ENCODE data around the gene MAGI1. TPM values are rescaled to one million over a fixed set of nuclear protein-coding genes. Genes with fewer than 3 reads are reported as not detected.
A peak's percentile ranks its signal among the peaks of the same experiment; 100 is the strongest.

Gene MAGI1
- polyA plus RNA-seq, 3 donors = 27.7 to 37.9 (median 33.4) TPM

DNA sequence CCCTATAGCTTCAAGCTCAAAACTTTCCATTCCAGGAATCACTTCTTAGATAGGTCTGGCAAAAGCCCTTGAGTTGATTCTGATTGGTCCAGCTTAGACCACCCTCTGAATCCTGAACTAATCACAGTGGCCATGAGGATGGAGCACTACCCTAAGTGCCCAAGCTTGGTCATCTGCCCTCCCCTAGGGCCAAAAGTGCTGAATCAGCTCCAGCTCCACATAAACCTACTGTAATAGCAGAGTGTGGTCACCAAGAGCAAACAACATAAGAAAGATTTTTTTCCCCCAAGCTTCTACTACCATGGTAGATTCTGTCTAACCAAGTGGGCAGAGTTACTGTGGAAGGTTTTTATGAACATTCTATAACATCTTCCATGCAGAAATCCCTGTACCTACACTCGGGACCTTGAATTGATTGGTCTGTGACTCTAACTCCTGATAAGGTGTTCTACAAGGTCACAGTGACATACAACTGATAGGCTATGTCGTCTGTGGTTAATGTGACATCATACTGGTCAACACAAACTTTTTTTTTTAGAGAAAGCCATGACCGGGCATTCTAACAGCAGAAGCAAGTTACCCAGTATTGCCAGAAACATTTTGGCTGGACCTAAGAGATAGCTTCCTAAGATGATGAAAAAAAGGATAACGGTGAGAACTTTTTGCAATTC is 320.9 kb downstream of the MAGI1 start:
- DNase-seq = no peak

DNA sequence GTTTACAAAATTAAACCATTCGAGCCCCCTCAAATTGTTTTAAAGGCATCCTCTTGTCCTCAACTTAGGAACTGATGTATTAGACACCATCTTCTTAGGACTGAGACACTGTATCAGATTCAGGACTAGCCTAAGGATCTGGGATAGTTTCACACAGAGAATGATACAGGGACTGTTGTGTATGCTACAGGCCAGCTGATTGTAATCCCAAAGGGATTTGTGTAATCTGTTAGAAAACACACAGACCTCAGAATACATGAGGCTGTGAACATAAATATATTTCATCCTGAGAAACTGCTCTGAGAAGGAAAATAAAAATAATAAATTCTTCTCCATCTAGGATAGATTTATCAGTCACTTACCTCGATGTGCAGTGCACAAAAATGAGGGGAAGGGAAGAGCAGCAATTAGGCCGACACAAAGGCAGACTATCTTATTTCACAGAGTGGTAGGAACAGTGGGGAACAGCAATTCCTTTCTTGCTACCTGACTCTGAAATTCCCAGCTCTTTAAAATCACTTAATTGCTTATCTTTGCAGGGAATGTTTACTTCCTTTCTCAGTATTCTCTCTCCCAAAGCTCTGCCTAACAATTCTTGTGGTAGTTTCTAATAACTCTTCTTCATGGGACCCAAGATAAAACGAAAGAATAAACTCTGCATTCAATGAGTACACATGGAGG is 322.5 kb downstream of the MAGI1 start:
- no peak for DNase-seq

DNA sequence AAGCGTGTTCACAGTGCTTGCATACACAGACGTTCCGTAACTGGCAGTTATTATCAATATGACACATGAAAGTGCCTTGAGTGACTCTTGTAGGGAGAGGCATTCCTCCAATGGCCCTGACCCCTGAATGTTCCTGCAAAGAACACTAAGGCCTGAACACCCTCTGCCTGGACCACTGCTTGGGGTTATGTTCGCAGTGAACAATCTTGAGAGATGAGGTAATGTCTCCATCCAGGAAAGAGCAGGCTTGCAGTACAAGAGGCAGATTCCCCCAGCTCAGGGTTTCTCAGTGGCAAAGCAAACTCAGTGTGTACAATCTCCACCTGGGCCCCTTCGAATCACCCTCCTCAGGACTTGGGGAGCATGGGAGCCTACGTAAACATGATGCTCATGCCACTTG is 324.6 kb downstream of the MAGI1 start:
- DNase-seq = no peak

DNA sequence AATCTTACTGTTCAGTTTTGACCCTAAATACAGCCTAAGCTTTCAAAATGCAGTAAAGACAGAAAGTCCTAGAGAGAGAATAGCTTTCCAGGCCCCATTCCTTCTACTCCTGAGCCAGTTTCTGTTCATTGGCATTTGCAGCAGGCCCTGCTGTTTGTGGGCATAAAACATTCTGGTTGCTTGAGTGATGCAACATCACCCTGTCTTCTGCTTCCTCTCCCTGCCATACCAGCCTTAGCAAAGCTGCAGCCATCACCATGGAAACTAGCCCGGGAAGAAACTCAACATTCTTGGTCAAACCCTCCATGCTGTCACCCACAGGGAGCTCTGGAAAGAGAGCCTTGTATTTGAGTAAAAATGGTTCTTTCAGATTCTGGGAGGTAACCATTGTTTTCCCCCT is 325.7 kb downstream of the MAGI1 start:
- DNase-seq = no peak

DNA sequence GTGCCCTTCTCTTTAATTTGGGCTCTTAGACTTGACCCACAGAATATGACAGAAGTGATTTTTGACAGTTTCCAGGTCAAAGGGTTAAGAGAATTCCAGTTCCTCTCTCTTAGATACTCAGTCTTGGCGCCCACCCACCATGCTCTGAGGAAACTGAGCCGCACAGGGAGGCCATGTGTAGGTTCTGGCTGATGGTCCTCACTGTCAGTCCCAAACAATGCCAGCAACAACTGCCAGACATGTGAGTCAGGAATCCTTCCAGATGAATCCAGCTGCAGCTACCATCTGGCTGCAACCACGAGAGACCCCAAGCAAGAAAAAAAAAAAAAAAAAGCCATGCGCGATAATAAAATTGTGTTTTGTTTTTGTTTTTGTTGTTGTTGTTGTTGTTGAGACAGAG is 326.6 kb downstream of the MAGI1 start:
- DNase-seq = no peak

DNA sequence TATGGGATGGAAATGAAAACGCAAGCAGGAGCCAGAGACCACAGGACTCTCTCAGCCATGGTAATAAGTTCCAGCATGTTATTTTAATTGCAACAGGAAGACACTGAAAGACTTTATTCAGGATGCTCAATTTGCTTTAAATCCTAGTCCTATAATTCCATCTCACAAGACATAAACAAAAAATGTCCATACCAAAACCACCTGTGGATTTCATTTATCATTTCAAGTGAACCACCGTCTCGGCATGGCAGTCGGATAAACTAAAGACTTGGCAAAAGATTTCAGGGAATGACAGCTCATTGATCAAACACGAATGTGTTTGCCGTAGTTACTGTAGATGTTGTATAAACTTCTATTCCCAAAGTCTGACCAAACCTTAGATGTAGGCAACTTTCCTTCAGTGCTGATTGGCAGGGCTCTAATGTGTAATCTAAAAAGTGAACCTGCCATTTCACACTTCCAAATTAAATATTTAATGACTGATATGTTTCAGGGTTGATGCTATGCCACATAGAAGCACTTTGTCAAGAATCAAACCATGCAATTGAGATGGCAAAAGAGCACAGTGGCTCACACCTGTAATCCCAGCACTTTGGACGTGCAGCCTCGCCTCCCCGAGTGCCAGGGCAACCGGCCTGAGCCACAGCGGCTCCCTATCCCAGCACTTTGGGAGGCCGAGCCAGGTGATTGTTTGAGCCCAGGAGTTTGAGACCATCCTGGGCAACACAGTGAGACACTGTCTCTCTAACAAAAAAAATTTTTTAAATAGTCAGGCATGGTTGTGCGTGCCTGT is 331.7 kb downstream of the MAGI1 start:
- DNase-seq = no peak

DNA sequence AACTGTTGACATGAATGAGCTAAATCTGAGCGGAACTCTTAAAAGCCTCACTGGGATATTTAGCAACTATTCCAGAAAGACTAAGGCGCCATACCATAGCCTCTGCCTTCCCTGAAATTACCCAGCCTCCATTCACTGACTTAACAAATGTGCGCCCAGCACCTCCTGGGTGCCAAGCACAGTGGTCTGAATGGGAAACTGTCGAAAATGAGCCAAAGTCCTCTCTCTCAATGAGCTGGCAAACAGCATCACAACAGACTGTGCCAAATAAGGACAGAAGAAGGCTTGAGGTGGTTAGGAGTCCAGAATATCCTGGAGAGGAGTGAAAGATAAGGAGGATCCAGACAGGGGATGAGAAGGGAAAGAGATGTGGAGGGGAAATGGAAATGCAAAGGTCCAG is 332.4 kb downstream of the MAGI1 start:
- no peak for DNase-seq

DNA sequence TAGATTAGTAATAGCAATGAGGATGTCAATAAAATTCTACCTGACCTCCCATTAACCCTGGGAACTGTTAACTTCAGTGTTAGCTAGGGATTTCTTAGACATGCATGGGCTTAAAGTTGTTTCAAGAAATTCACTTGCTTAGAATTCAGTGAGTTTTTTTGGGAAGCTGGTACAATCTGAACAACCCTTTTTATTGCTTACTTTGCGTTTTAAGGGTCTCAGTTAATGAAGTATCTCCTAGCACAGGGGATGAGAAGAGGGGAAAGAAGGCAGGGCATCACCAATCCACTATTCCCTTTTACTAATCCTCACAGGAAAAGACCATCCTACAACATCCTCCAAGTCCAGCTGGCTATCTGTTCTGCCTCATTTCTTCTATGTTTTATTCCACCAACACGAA is 334.9 kb downstream of the MAGI1 start:
- no peak for DNase-seq

DNA sequence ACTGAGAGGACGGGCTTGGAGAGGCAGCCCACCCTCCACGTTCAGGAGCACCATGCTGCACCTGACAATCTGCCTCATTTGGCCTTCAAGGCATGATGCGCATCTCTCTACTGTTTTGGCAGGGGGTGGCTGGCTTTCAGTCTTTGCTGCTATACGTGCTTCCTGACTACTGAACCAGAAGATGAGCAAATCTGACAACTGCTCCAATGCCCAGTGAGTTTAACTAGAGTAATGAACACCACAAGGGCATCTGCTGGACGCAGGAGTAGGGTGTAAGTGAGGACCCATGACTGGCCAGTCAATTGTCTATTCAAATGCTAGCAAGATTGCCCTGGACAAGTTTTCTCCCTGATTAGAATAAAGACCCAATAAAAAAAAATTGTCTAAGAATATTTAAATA is 335.7 kb downstream of the MAGI1 start:
- DNase-seq = no peak

DNA sequence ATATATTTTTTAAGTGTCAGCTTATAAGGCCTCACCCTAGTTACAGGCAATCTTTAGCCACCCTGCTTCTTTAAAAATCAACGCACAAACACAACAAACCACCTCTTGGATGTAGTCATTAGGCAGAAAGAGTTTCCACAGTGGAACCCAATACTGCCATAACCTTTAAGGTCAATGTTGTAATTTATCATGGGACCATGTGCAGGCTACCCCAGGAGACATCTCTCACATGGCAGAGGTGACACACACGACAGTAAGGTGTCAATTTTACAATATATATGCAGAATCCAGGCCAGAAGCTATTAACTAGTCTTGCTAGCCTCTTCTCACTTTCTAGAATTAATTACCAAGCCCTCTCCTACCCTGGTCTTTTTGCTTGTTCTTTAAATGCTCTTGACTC is 336.5 kb downstream of the MAGI1 start:
- DNase-seq = peak; percentile 56

DNA sequence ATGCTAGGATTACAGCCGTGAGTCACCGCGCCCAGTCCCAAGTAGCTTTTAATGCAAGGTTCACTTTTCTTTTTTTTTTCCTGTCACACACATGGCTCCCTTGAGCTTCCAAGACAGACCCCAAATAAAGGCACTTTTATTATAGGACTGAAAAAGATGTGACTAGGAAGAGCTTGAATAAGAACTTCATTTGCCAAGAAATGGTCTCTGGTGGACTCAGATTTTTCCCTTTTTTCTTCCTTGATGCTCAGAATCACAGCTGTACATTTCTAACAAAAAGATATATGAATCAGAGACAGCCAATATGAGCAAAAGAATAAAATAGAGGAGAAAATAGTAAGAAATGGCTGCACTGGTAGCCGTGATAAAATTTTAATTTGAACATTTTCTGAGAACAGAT is 337.2 kb downstream of the MAGI1 start:
- DNase-seq = no peak

DNA sequence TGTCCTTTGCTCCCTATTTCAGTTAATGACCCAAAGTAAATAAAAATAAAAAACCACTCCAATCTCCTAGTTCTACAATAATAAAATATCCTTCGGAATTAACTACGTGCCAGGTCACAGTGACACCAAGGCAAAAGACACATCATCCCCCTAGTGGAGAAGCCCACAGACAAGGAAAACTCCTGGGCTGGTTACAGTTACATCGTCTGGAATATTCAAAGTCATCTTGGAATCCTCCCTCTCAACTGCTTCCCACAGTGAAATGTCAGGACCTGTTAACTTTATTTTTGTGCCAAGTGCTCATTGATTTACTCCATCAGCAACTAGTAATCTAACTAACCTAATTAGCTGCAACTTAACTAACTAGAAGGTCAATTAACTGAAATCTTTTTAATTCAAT is 349.3 kb downstream of the MAGI1 start:
- no peak for DNase-seq

DNA sequence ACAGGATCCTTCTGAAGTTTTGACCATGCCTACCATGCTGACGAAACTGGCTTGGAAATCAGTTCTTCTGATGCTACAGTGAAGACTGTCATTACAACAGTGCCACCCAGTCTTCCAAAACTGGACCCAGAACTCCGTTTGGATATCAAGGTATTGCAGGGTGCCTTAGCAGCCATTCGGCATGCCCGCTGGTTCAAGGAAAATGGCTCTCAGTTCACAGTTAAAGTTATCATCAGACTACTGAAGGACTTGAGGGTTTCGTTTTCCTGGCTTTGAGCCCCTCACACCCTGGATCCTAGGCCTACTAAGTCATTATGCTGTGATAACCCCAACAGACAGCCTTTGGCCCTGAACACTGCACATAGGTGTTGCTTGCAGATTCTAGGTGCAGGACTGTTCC is 351.0 kb downstream of the MAGI1 start:
- DNase-seq = no peak

DNA sequence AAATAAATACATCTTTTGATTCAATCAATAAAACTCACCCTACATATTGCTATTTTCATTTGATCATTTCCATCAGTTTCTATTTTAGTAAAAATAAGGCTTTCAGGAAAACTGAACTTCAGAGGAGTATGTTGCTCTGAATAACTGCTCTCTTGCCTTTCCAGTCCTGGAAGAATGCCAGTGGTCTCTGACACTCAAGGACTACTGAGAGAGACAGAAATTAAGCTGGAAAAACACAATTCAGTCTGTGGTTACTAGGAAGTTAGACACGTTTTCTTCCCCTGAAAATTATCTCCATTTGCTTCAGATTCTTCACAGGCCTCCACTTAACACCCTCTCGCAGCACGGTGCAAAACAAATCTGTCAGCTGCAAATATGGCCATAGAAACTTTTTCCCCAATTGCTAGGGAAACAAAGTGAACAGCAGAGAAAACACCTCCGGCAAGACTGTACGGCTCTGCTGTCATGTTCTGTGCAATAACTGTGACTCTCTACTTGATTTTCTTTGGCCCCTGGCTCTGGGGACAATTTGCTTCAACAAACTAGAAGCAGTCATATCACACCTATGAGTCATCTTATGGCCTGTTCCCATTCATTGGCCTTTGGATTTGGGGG is 353.0 kb downstream of the MAGI1 start:
- DNase-seq = peak; percentile 50

DNA sequence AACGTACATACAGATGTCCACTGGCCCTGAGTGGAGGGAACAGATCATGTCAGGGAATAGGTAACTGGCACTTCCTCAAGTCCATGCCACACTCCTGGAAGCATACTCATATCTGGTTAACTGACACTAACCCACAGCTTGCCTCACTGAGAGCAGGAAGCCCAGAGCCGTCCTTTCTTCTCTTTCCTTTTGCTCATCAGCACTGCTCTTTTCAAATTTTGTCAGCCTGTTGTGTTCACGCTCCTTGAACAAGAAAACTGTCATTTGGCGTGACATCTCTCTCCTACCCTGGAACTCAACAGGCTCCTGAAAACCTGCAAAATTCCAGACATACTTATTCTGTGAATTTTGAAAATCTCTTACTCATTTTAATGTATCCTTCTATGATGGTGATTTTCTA is 360.2 kb downstream of the MAGI1 start:
- DNase-seq = no peak

DNA sequence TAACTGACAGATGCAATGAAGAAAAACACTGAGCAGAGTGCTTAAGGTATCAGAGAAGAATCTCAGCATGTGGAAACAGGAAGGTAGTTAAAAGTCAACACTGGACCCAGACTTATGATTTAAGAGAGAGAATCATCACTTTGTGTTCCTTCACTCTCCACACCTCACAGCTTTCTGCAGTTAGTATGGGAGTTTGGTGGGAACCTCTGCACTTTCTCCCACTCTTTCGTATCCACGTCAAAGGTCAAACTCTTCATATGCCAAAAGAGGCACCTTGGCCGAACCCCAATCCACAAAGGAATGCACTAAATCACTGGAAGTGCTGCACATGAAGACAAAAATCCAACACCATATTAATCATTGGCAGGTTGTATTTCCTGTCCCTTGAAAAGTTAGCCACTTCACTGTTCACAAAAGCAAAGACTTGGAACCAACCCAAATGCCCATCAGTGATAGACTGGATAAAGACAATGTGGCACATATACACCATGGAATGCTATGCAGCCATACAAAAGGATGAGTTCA is 361.2 kb downstream of the MAGI1 start:
- DNase-seq = no peak

DNA sequence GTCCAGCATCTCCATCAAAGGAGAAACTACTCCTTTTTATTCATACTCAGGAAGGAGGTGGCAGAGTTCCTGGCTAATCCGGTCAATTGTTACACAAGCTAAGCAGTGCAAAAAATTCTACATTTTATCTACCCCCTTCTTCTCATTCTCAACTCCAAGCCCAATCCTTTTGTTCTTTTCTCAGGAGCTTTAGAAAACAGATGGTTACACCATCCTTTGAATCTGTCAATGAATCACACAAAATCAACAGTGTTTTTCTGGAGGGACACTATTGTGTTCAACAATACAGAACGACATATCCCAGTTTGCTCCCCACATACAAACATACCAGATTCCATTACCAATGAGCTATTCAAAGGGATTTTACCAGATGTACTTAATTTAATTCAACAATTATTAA is 362.1 kb downstream of the MAGI1 start:
- DNase-seq = no peak

DNA sequence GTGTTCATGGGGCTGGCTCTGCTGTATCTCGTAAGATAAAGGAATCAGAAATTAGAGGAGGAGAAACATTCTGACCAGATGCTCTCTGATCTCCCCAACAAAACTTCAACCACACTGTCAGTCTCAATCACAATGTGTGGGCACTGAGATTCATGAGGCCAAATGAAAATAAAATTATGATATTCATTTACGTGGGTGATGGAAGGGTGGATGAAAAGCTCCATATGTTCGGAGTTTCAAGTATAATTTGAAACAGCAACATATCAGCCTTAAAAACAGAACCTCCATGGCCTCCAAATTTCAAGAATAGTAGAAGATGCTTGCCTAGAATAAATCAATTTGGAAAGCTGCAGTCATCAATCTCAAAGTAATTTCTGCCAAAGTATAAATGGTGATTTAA is 363.7 kb downstream of the MAGI1 start:
- no peak for DNase-seq

DNA sequence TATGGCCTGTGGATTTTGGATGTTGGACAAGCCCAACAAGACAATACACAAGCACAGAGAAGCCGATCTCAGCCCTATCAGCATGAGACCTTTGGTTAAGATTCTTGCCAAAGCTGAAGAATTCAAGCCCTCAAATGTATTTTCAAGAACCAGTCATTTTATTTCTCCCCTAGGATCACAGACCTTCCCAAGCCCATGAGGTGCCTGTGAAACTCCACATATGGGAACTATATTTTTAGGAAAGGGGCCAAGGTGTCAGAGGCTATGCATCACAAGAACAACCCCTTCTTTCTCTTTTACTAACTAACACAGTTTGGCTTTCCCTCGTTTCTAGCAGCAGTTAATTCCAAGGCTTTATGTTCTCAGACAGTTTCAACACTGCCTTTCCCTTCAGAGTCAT is 364.5 kb downstream of the MAGI1 start:
- DNase-seq = no peak

DNA sequence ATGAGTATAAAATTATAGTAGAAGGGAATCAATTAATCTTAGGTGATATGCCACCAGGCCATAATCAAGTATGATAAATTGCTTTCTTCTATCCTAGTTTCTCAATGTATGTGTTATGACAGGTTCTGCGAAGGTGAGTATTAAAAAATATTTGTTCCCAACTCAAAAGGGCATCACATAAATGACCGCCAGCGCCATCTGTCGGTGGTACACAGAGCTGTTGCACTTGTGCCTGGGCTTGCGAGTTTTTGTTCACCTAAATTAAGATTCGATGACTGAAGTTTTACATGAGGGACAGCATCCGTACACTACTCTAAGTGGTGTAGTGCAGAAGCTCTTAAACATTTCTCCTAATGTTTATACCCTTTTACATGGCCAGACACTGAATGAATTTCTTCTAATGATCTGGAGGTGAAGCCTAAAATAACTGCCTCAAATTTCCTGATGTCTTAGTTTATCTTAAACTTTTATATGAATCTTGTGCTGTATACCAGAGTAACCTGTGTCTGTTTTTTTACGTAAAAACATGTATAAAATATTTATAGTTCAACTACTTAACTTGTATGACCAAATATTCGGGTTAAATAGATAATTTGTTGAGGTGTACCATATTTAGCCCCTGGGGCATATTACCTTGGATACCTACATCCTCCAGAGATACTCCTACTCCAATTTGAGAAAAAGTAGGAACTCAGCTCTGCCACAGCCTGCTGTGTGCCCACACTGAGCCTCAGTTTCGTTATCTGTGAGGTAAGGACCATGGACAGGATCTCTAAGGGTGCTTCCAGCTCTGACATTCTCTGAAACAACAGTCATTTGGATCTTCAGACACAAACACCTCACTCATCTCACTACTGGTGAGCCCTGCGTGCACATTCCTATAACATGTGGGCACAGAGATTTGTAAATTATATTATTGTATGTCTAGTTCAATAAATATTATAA is 365.6 kb downstream of the MAGI1 start:
- DNase-seq = peak; percentile 40

DNA sequence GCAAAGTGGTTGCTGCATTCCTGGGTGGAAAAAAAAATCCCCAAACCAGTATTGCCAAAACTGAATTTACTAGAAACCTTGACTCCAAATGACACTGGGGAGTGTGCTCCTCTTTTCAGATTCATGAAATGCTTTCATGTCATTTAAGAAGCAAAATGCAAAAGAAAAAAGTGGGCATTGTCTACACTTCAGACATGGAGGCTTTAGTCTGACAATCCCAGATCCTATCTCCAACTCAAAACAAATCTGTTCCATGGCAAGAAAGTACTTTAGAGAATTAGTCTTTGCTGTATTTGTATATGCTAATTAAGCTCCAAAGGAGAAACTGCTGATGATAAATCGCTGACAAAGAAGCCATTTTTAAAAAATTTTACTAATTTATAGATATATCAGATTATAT is 366.7 kb downstream of the MAGI1 start:
- DNase-seq = no peak

All from renal pelvis (tissue), 4 donors.